K562 (cell line): ENCODE data around the gene CACNA1A. TPM values are rescaled to one million over a fixed set of nuclear protein-coding genes. Genes with fewer than 3 reads are reported as not detected.

Experiments
- ATAC-seq: fragments of 200-7000 bp; cut with Tn5 transposase; 3 replicates; pipeline ENCODE4 v1.9.1; 2020; ENCODE audit warnings: moderate library complexity
- BruUV-seq: library from RNA; stranded (reverse); fragments of 400-500 nt; replicated peaks from 2 replicates; lab custom pipeline; 2021; lab: Mats Ljungman, UMichigan
- CTCF ChIA-PET: fragments of 300-600 bp; formaldehyde crosslinking; extraction: SDS; loops from one replicate; lab custom pipeline; 2021; ENCODE audit warnings: low intra/inter-chr PET ratio; lab: Yijun Ruan, JAX
- POLR2A ChIA-PET: fragments of 300-600, 350-650 bp; sonication (Branson Sonifier 250); formaldehyde crosslinking; extraction: SDS; loops from one replicate; lab custom pipeline; 2021; ENCODE audit warnings: antibody characterized with exemption, inconsistent platforms; lab: Yijun Ruan, JAX
- DNase-seq, 4 experiments: peaks; one replicate each; pipeline versions ENCODE4 v3.0.0 to v3.0.0-alpha.2; 2011 to 2018; ENCODE audit warnings: low spot score in 3 of 4, mixed read lengths in 3 of 4; ENCODE audit errors: extremely low read depth in 1 of 4
- FAIRE-seq: peaks from 2 replicates; lab custom pipeline; 2011; peaks lifted over from hg19 to GRCh38; lab: Jason Lieb, UNC
- H2AFZ ChIP-seq: 2 replicates; pipeline ENCODE4 v1.6.0; 2011; ENCODE audit warnings: low read depth, low read length, control low read depth, inconsistent platforms
- H3K27ac ChIP-seq: fragments of 200-600 bp; 3 replicates; pipeline ENCODE4 v1.8.0; 2011; ENCODE audit warnings: low read depth, mild to moderate bottlenecking, control low read depth, inconsistent platforms, low read length, moderate library complexity, mixed read lengths; ENCODE audit errors: extremely low read depth
- H3K27me3 ChIP-seq, 2 experiments: fragments of 300-600 bp in 1 of 2; 2 replicates in 1 of 2; 3 replicates in 1 of 2; pipeline versions ENCODE4 v1.6.0 to v1.8.0; 2011; ENCODE audit warnings: inconsistent platforms in 2 of 2, low read length in 2 of 2, mild to moderate bottlenecking in 1 of 2, mixed read lengths in 1 of 2, moderate library complexity in 1 of 2; ENCODE audit not compliant: control insufficient read depth in 2 of 2, insufficient read depth in 2 of 2
- H3K36me3 ChIP-seq: fragments of 300-600 bp; 3 replicates; pipeline ENCODE4 v1.8.0; 2011; ENCODE audit warnings: mild to moderate bottlenecking, low read length, inconsistent platforms; ENCODE audit not compliant: control insufficient read depth, insufficient read depth
- H3K4me1 ChIP-seq, 2 experiments: fragments of 200-600 bp in 1 of 2; replicated peaks in 1 of 2; 2 replicates in 1 of 2; 3 replicates in 1 of 2; pipeline versions ENCODE4 v1.5.1 to v1.8.0; 2011; ENCODE audit warnings: inconsistent platforms in 2 of 2, low read length in 2 of 2, mild to moderate bottlenecking in 1 of 2, mixed read lengths in 1 of 2, moderate library complexity in 1 of 2; ENCODE audit not compliant: control insufficient read depth in 2 of 2, insufficient read depth in 2 of 2
- H3K4me2 ChIP-seq: 2 replicates; pipeline ENCODE4 v1.6.1; 2011; ENCODE audit warnings: low read length, control low read depth, inconsistent platforms, mixed read lengths; ENCODE audit not compliant: insufficient read depth
- H3K4me3 ChIP-seq: fragments of 200-600 bp; sonication (generic), shearing (Covaris generic); 2 replicates; pipeline ENCODE4 v1.5.1; 2016; ENCODE audit warnings: control low read depth, inconsistent platforms
- H3K79me2 ChIP-seq: fragments of 200-600 bp; 3 replicates; pipeline ENCODE4 v1.8.0; 2011; ENCODE audit warnings: low read length, inconsistent platforms; ENCODE audit not compliant: control insufficient read depth, insufficient read depth
- H3K9ac ChIP-seq, 2 experiments: 2 replicates each; pipeline versions ENCODE4 v1.6.0 to v1.6.1; 2011; ENCODE audit warnings: low read depth in 2 of 2, low read length in 2 of 2, control low read depth in 1 of 2, inconsistent platforms in 1 of 2, mild to moderate bottlenecking in 1 of 2, mixed read lengths in 1 of 2; ENCODE audit not compliant: insufficient read depth in 1 of 2
- H3K9me1 ChIP-seq: one replicate; pipeline ENCODE4 v1.6.0; 2011; ENCODE audit warnings: inconsistent platforms, mild to moderate bottlenecking, low read length, moderate library complexity; ENCODE audit not compliant: control insufficient read depth, insufficient read depth
- H3K9me3 ChIP-seq: replicated peaks from 2 replicates; pipeline ENCODE4 v1.5.1; 2011; ENCODE audit warnings: low read depth, low read length, inconsistent platforms; ENCODE audit not compliant: control insufficient read depth, insufficient read depth
- H4K20me1 ChIP-seq: replicated peaks from 2 replicates; pipeline ENCODE4 v1.6.1; 2011; ENCODE audit warnings: low read length, inconsistent platforms, mixed read lengths; ENCODE audit not compliant: control insufficient read depth, insufficient read depth
- CEBPG ChIP-seq, 3 experiments: fragments of 200-800 bp in 1 of 3; sonication (Bioruptor generic) in 1 of 3; sonication (generic) in 1 of 3; formaldehyde crosslinking in 1 of 3; IDR thresholded peaks in 2 of 3; conservative IDR thresholded peaks in 1 of 3; 2 replicates each; pipeline versions ENCODE4 v1.6.1 to v1.8.0; 2016 to 2022; ENCODE audit warnings: missing compliant biosample characterization in 2 of 3, missing genetic modification characterization in 2 of 3, mild to moderate bottlenecking in 1 of 3, missing genetic modification reagents in 1 of 3
- ESRRB ChIP-seq: fragments of 250-450 bp; sonication (Bioruptor Pico); IDR thresholded peaks from 2 replicates; pipeline ENCODE4 v1.5.0; 2020; ENCODE audit warnings: mild to moderate bottlenecking, moderate library complexity, borderline replicate concordance
- HDAC8 ChIP-seq: fragments of 450-650 bp; IDR thresholded peaks from 2 replicates; pipeline ENCODE4 v1.6.1; 2016; ENCODE audit warnings: mild to moderate bottlenecking, missing genetic modification characterization, moderate library complexity, missing compliant biosample characterization
- HOXB6 ChIP-seq: fragments of 250-450 bp; sonication (Bioruptor Pico); IDR thresholded peaks from 2 replicates; pipeline ENCODE4 v1.5.1; 2022; ENCODE audit warnings: mild to moderate bottlenecking, borderline replicate concordance
- JUNB ChIP-seq: fragments of 450-650 bp; formaldehyde crosslinking; conservative IDR thresholded peaks from 2 replicates; pipeline ENCODE4 v1.4.0; 2020; ENCODE audit warnings: mild to moderate bottlenecking
- PKNOX1 ChIP-seq: fragments of 450-650 bp; IDR thresholded peaks from 2 replicates; pipeline ENCODE4 v1.6.1; 2016
- PRDM10 ChIP-seq: fragments of 450-650 bp; IDR thresholded peaks from 2 replicates; pipeline ENCODE4 v1.6.1; 2018; ENCODE audit not compliant: partially characterized antibody
- RAD51 ChIP-seq: fragments of 450-650 bp; IDR thresholded peaks from 2 replicates; pipeline ENCODE4 v1.7.1; 2016; ENCODE audit warnings: low read depth, mild to moderate bottlenecking, borderline replicate concordance
- SMAD2 ChIP-seq: fragments of 150-350 bp; IDR thresholded peaks from 2 replicates; pipeline ENCODE4 v1.6.1; 2014; ENCODE audit warnings: low read depth, mild to moderate bottlenecking, low read length
- SOX6 ChIP-seq: fragments of 450-650 bp; IDR thresholded peaks from 2 replicates; pipeline ENCODE4 v1.6.1; 2014; ENCODE audit warnings: mild to moderate bottlenecking
- ZBTB8A ChIP-seq: fragments of 450-650 bp; IDR thresholded peaks from 2 replicates; pipeline ENCODE4 v1.6.1; 2018; ENCODE audit warnings: mild to moderate bottlenecking, moderate library complexity; ENCODE audit not compliant: partially characterized antibody
- ZNF551 ChIP-seq: fragments of 250-450 bp; sonication (Bioruptor Pico); IDR thresholded peaks from 2 replicates; pipeline ENCODE4 v1.5.0; 2021; ENCODE audit warnings: mild to moderate bottlenecking, moderate library complexity
- ZNF695 ChIP-seq: fragments of 450-650 bp; formaldehyde crosslinking; IDR thresholded peaks from 2 replicates; pipeline ENCODE4 v1.4.0; 2020; ENCODE audit warnings: mild to moderate bottlenecking, moderate library complexity
- ZNF740 ChIP-seq, 3 experiments: fragments of 200-800 bp in 1 of 3; sonication (Bioruptor generic) in 1 of 3; sonication (generic) in 1 of 3; formaldehyde crosslinking in 1 of 3; IDR thresholded peaks; 2 replicates each; pipeline versions ENCODE4 v1.6.1 to v1.8.0; 2016 to 2022; ENCODE audit warnings: mild to moderate bottlenecking in 2 of 3, missing compliant biosample characterization in 2 of 3, missing genetic modification characterization in 2 of 3, missing genetic modification reagents in 1 of 3
- ZNF79 ChIP-seq: fragments of 250-450 bp; sonication (Bioruptor Pico); IDR thresholded peaks from 2 replicates; pipeline ENCODE4 v1.4.0; 2020; ENCODE audit warnings: low read depth, mild to moderate bottlenecking, moderate library complexity
- WGBS: fragments of 100-300 bp; shearing (Covaris generic); methylation state at CpG from one replicate; pipeline ENCODE4 v1.1.6; 2016; ENCODE audit warnings: low coverage, mixed read lengths; ENCODE audit not compliant: insufficient coverage; ENCODE audit errors: missing lambda C conversion rate; 5-methylcytosine and 5-hydroxymethylcytosine counted together
- in situ Hi-C: fragments of 300-500 bp; cut with MboI; formaldehyde crosslinking; loops from 4 replicates; pipeline ENCODE4 v1.15.0; 2018; ENCODE audit warnings: inconsistent platforms, mixed read lengths
- intact Hi-C: fragments of 100-400 bp; cut with micrococcal nuclease; formaldehyde crosslinking; loops from 2 replicates; pipeline ENCODE4 v1.14.2; 2022
- polyA plus RNA-seq, 8 experiments: library from polyadenylated mRNA; depleted of rRNA in 4 of 8; stranded (reverse) in 5 of 8; unstranded in 3 of 8; fragments of >200 nt; fragmentation: Nextera tagmentation in 2 of 8; fragmentation: Illumina TruSeq in 1 of 8; extraction: Ambion mirVana in 2 of 8; extraction: Trizol in 1 of 8; gene quantifications; 2 replicates each; pipeline versions ENCODE4 v1.2.1 to v1.2.3, GENCODE V29; 2011 to 2014; ENCODE audit warnings: inconsistent platforms in 1 of 8, missing spikeins in 1 of 8
- total RNA-seq, 7 experiments: library from RNA; depleted of rRNA in 6 of 7; stranded (reverse); fragments of >200 nt in 6 of 7; fragmentation: Illumina TruSeq in 2 of 7; extraction: Trizol in 2 of 7; gene quantifications; 2 replicates each; pipeline versions ENCODE4 v1.2.1 to v1.2.3, GENCODE V29; 2011 to 2021; ENCODE audit warnings: low replicate concordance in 1 of 7

CACNA1A gene
- total and polyA plus RNA-seq, 9 of the 15 experiments (the other 6 are each of a cell fraction or from before 2014, with no cell fraction given) = 0.03 to 0.20 (median 0.09) TPM; not detected in 1

- TF ChIP-seq ZNF740 (CRISPR knock-in tag; IDR thresholded peaks at IDR 0.05) (no peak), ZNF740 (tag; IDR thresholded peaks at IDR 0.05) (no peak)
These were observed 178.0 kb downstream of the CACNA1A start (continued) for GRCh38 chr19:13328241-13328640.

- 0% methylated on average over 4 of the region's 4 CpGs for WGBS
- Histone ChIP-seq H3K9me3 (no peaks in the 10 kb centered on the region), H3K36me3 (no peaks in the 10 kb centered on the region), H3K4me2 (no peak overlapping the region), H3K9me1 (no peaks in the 10 kb centered on the region), H3K27ac (no peak overlapping the region), H3K4me3 (no peak overlapping the region), H3K79me2 (no peaks in the 10 kb centered on the region), H4K20me1 (no peaks in the 10 kb centered on the region), H3K27me3 (peaks cover 2 to 27% of the 10 kb centered on the region in 2 experiments; a peak in 1 of 5 replicates), H2AFZ (no peak overlapping the region), H3K4me1 (no peaks in the 10 kb centered on the region), H3K9ac (no peak overlapping the region)
- DNase-seq (no peak), FAIRE-seq (no peak), ATAC-seq (no peak)
- POLR2A ChIA-PET = interaction anchor here (0.7 kb wide), 1 partner anchor 118 kb away, joined by 3 read pairs; no protein-coding TSS in a partner anchor
- no TSS peak for BruUV-seq
- CTCF ChIA-PET = no interaction called here
- intact Hi-C loops = no loop called here
- in situ Hi-C loops = no loop called here
- TF ChIP-seq JUNB (CRISPR knock-in tag) (no peak), ZNF79 (no peak), ESRRB (CRISPR knock-in tag) (no peak), SMAD2 (no peak), RAD51 (no peak), SOX6 (no peak), ZNF695 (CRISPR knock-in tag) (no peak), HDAC8 (no peak), ZNF551 (CRISPR knock-in tag) (no peak), CEBPG (CRISPR knock-in tag; IDR thresholded peaks at IDR 0.05) (no peak), CEBPG (tag; conservative IDR thresholded peaks at IDR 0.05 in 1 of 2, IDR thresholded peaks at IDR 0.05 in 1 of 2) (no peak), PKNOX1 (no peak), ZBTB8A (no peak), HOXB6 (CRISPR knock-in tag) (no peak), PRDM10 (no peak)
These were observed 186.8 kb downstream of the CACNA1A start for GRCh38 chr19:13319526-13319925.
